K562 (cell line): ENCODE data around the gene CBLL1. TPM values are rescaled to one million over a fixed set of nuclear protein-coding genes. Genes with fewer than 3 reads are reported as not detected.
A peak's percentile ranks its signal among the peaks of the same experiment; 100 is the strongest.

ENCODE experiments used
- CBX1 ChIP-seq: sonication (generic); IDR thresholded peaks from 2 replicates; pipeline ENCODE4 v1.6.1; 2016; ENCODE audit warnings: antibody characterized with exemption, low read depth, mild to moderate bottlenecking
- CREB1 ChIP-seq, 2 experiments: sonication (generic) in 1 of 2; formaldehyde crosslinking in 1 of 2; IDR thresholded peaks; 2 replicates each; pipeline versions ENCODE4 v1.6.1 to v1.8.0; 2012 to 2022; ENCODE audit warnings: inconsistent platforms in 1 of 2, mild to moderate bottlenecking in 1 of 2, missing genetic modification reagents in 1 of 2, moderate library complexity in 1 of 2
- CREBBP ChIP-seq: IDR thresholded peaks from one replicate; pipeline ENCODE4 v1.6.1; 2012; ENCODE audit warnings: low read depth, mild to moderate bottlenecking, control low read depth, inconsistent platforms, low read length
- DPF2 ChIP-seq: fragments of 450-650 bp; IDR thresholded peaks from 2 replicates; pipeline ENCODE4 v1.6.1; 2016
- GABPB1 ChIP-seq: sonication (generic); formaldehyde crosslinking; IDR thresholded peaks from 2 replicates; pipeline ENCODE4 v1.8.0; 2022; ENCODE audit warnings: mild to moderate bottlenecking, missing genetic modification reagents
- HDAC6 ChIP-seq: IDR thresholded peaks from 2 replicates; pipeline ENCODE4 v1.6.1; 2012; ENCODE audit warnings: low read depth, mild to moderate bottlenecking, control low read depth, inconsistent platforms, low read length, moderate library complexity
- KDM1A ChIP-seq, 2 experiments: fragments of 450-650 bp; IDR thresholded peaks; 2 replicates each; pipeline ENCODE4 v1.6.1; 2016; ENCODE audit warnings: mild to moderate bottlenecking in 2 of 2
- PTRF ChIP-seq: fragments of 450-650 bp; IDR thresholded peaks from 2 replicates; pipeline ENCODE4 v1.6.1; 2016; ENCODE audit warnings: mild to moderate bottlenecking, missing genetic modification characterization, missing compliant biosample characterization
- RUNX1 ChIP-seq: sonication (generic); IDR thresholded peaks from 2 replicates; pipeline ENCODE4 v1.6.1; 2016; ENCODE audit warnings: antibody characterized with exemption, low read depth
- TBP ChIP-seq: optimal IDR thresholded peaks from 2 replicates; pipeline ENCODE3; 2011; ENCODE audit warnings: low read depth, low read length, improper control_type of control experiment
- U2AF2 ChIP-seq: fragments of 200-400 bp; formaldehyde crosslinking; optimal IDR thresholded peaks from 2 replicates; pipeline ENCODE3; 2017; ENCODE audit warnings: low read depth, mild to moderate bottlenecking, low read length
- ZEB2 ChIP-seq: fragments of 450-650 bp; IDR thresholded peaks from 2 replicates; pipeline ENCODE4 v1.6.1; 2016
- ZNF232 ChIP-seq: sonication (generic); formaldehyde crosslinking; IDR thresholded peaks from 2 replicates; pipeline ENCODE4 v1.8.0; 2022; ENCODE audit warnings: mild to moderate bottlenecking, missing genetic modification reagents
- polyA plus RNA-seq, 8 experiments: library from polyadenylated mRNA; depleted of rRNA in 4 of 8; stranded (reverse) in 5 of 8; unstranded in 3 of 8; fragments of >200 nt; fragmentation: Nextera tagmentation in 2 of 8; fragmentation: Illumina TruSeq in 1 of 8; extraction: Ambion mirVana in 2 of 8; extraction: Trizol in 1 of 8; gene quantifications; 2 replicates each; pipeline versions ENCODE4 v1.2.1 to v1.2.3, GENCODE V29; 2011 to 2014; ENCODE audit warnings: inconsistent platforms in 1 of 8, missing spikeins in 1 of 8
- total RNA-seq, 7 experiments: library from RNA; depleted of rRNA in 6 of 7; stranded (reverse); fragments of >200 nt in 6 of 7; fragmentation: Illumina TruSeq in 2 of 7; extraction: Trizol in 2 of 7; gene quantifications; 2 replicates each; pipeline versions ENCODE4 v1.2.1 to v1.2.3, GENCODE V29; 2011 to 2021; ENCODE audit warnings: low replicate concordance in 1 of 7
- TF ChIP-seq, protein P1 (sequence below), 2 experiments: fragments of 450-650 bp in 1 of 2; sonication (generic) in 1 of 2; formaldehyde crosslinking; conservative IDR thresholded peaks; 2 replicates each; pipeline versions ENCODE4 v1.4.0 to v1.8.1; 2020 to 2022; ENCODE audit warnings: mild to moderate bottlenecking in 1 of 2, missing genetic modification reagents in 1 of 2
- TF ChIP-seq, protein P2 (sequence below): fragments of 250-450 bp; sonication (Bioruptor Pico); IDR thresholded peaks from 2 replicates; pipeline ENCODE4 v1.8.0; 2021; ENCODE audit warnings: moderate library complexity, mild to moderate bottlenecking, inconsistent platforms
- TF ChIP-seq, protein P3 (sequence below): fragments of 450-650 bp; formaldehyde crosslinking; conservative IDR thresholded peaks from 2 replicates; pipeline ENCODE4 v1.4.0; 2022; ENCODE audit warnings: mild to moderate bottlenecking, missing genetic modification characterization
- TF ChIP-seq, protein P4 (sequence below): fragments of 450-650 bp; IDR thresholded peaks from 2 replicates; pipeline ENCODE4 v1.6.1; 2016; ENCODE audit warnings: low read depth, mild to moderate bottlenecking, moderate library complexity
- TF ChIP-seq, protein P5 (sequence below): fragments of 450-650 bp; IDR thresholded peaks from 2 replicates; pipeline ENCODE4 v1.7.0; 2016; ENCODE audit warnings: borderline replicate concordance
- TF ChIP-seq, protein P6 (sequence below), 2 experiments: fragments of 450-650 bp; IDR thresholded peaks; 2 replicates each; pipeline ENCODE4 v1.6.1; 2016

Gene CBLL1
- total and polyA plus RNA-seq, 9 of the 15 experiments (the other 6 are each of a cell fraction or from before 2014, with no cell fraction given), result 14.7 to 67.9 (median 35.4) TPM

DNA sequence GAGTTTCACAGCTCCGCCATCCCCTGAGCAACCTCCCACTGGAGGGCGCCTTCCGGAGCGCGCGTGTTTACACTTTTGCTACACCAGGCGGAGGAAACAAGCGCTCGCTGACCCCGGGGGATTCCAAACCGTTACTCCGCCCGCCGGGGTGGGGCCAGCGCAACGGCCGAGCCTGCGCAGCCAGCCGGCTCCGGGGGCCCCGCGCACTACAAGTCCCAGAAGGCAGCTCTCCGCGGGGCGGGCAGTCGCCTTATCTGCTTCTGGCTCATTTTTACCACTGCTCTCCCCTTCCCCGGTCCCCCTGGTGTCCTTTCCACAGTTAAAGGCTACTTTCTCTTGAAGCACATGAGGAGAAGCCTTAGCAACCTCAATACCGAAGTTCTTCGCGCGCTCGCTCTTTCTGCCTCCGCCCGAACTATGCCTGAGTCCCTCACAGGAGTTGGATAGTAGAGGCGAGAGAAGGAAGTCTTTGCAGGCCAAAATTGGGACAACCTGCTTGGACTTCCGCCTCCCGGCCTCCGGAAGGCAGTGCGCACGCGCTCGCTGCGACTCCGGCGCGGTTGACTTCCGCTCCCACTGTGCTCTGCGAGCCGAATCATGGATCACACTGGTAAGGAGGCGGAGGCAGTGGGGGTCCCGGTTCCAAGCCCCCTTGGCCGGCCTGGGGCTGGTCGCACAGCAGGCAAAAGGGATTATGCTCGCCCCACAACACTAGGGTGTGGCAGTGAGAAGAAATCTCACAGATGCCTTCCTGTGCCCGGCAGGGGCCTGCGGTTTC lies at the start of gene CBLL1 (continued):
- TF ChIP-seq, protein P1, sequence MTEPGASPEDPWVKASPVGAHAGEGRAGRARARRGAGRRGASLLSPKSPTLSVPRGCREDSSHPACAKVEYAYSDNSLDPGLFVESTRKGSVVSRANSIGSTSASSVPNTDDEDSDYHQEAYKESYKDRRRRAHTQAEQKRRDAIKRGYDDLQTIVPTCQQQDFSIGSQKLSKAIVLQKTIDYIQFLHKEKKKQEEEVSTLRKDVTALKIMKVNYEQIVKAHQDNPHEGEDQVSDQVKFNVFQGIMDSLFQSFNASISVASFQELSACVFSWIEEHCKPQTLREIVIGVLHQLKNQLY (CRISPR knock-in tag; conservative IDR thresholded peaks at IDR 0.05), result peak in 1 of 2 experiments; percentile 8; a peak in 1 of 4 replicates
- TF ChIP-seq, protein P2, sequence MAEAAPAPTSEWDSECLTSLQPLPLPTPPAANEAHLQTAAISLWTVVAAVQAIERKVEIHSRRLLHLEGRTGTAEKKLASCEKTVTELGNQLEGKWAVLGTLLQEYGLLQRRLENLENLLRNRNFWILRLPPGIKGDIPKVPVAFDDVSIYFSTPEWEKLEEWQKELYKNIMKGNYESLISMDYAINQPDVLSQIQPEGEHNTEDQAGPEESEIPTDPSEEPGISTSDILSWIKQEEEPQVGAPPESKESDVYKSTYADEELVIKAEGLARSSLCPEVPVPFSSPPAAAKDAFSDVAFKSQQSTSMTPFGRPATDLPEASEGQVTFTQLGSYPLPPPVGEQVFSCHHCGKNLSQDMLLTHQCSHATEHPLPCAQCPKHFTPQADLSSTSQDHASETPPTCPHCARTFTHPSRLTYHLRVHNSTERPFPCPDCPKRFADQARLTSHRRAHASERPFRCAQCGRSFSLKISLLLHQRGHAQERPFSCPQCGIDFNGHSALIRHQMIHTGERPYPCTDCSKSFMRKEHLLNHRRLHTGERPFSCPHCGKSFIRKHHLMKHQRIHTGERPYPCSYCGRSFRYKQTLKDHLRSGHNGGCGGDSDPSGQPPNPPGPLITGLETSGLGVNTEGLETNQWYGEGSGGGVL (CRISPR knock-in tag), result no peak
- peak; percentile 73 for TF ChIP-seq TBP
- TF ChIP-seq KDM1A (IDR thresholded peaks at IDR 0.05), result no peak
- peak; percentile 69 for TF ChIP-seq CREB1 (IDR thresholded peaks at IDR 0.05)
- peak; percentile 65 for TF ChIP-seq CREB1 (CRISPR knock-in tag; IDR thresholded peaks at IDR 0.05)
- TF ChIP-seq, protein P3, sequence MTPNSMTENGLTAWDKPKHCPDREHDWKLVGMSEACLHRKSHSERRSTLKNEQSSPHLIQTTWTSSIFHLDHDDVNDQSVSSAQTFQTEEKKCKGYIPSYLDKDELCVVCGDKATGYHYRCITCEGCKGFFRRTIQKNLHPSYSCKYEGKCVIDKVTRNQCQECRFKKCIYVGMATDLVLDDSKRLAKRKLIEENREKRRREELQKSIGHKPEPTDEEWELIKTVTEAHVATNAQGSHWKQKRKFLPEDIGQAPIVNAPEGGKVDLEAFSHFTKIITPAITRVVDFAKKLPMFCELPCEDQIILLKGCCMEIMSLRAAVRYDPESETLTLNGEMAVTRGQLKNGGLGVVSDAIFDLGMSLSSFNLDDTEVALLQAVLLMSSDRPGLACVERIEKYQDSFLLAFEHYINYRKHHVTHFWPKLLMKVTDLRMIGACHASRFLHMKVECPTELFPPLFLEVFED (CRISPR knock-in tag), result peak; percentile 56; the same call in 1 of the 2 replicates
- no peak for TF ChIP-seq RUNX1
- TF ChIP-seq CBX1, result peak; percentile 3; the same call in 1 of the 2 replicates
- no peak for TF ChIP-seq PTRF
- TF ChIP-seq ZNF232, result peak; percentile 91; the same call in 1 of the 2 replicates
- TF ChIP-seq DPF2, result 0 out of 2 replicates have a peak, but pooled peaks have one; percentile 42
- TF ChIP-seq GABPB1 (CRISPR knock-in tag), result peak; percentile 94
- TF ChIP-seq ZEB2, result no peak; the same call in 1 of the 2 replicates
- TF ChIP-seq CREBBP, result no peak
- TF ChIP-seq, protein P4, sequence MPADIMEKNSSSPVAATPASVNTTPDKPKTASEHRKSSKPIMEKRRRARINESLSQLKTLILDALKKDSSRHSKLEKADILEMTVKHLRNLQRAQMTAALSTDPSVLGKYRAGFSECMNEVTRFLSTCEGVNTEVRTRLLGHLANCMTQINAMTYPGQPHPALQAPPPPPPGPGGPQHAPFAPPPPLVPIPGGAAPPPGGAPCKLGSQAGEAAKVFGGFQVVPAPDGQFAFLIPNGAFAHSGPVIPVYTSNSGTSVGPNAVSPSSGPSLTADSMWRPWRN, result no peak; the same call in 1 of the 2 replicates
- TF ChIP-seq U2AF2, result no peak
- TF ChIP-seq, protein P5, sequence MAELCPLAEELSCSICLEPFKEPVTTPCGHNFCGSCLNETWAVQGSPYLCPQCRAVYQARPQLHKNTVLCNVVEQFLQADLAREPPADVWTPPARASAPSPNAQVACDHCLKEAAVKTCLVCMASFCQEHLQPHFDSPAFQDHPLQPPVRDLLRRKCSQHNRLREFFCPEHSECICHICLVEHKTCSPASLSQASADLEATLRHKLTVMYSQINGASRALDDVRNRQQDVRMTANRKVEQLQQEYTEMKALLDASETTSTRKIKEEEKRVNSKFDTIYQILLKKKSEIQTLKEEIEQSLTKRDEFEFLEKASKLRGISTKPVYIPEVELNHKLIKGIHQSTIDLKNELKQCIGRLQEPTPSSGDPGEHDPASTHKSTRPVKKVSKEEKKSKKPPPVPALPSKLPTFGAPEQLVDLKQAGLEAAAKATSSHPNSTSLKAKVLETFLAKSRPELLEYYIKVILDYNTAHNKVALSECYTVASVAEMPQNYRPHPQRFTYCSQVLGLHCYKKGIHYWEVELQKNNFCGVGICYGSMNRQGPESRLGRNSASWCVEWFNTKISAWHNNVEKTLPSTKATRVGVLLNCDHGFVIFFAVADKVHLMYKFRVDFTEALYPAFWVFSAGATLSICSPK, result no peak
- TF ChIP-seq, protein P6, sequence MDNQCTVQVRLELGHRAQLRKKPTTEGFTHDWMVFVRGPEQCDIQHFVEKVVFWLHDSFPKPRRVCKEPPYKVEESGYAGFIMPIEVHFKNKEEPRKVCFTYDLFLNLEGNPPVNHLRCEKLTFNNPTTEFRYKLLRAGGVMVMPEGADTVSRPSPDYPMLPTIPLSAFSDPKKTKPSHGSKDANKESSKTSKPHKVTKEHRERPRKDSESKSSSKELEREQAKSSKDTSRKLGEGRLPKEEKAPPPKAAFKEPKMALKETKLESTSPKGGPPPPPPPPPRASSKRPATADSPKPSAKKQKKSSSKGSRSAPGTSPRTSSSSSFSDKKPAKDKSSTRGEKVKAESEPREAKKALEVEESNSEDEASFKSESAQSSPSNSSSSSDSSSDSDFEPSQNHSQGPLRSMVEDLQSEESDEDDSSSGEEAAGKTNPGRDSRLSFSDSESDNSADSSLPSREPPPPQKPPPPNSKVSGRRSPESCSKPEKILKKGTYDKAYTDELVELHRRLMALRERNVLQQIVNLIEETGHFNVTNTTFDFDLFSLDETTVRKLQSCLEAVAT (IDR thresholded peaks at IDR 0.05), result peak; percentile 72 to 95
- no peak for TF ChIP-seq HDAC6
